Gastroesophageal sphincter (tissue), 3 donors: Measurements from ENCODE around the gene NAA10.

Experiments used
- EP300 ChIP-seq: sonication (generic); formaldehyde crosslinking; IDR thresholded peaks from one replicate; pipeline ENCODE4 v1.6.1; 2017; ENCODE audit warnings: antibody characterized with exemption, mild to moderate bottlenecking
- POLR2A ChIP-seq, 2 donors: fragments of 450-650 bp; IDR thresholded peaks; one replicate each; pipeline ENCODE4 v1.6.1; 2017; ENCODE audit warnings: antibody characterized with exemption in 2 of 2, mild to moderate bottlenecking in 2 of 2, moderate library complexity in 1 of 2
- POLR2AphosphoS5 ChIP-seq: sonication (generic); formaldehyde crosslinking; IDR thresholded peaks from one replicate; pipeline ENCODE4 v1.6.1; 2017; ENCODE audit warnings: antibody characterized with exemption
- TF ChIP-seq, protein P1 (sequence below), 4 experiments: fragments of 200-600 bp in 2 of 4; fragments of 450-650 bp in 2 of 4; sonication (generic) in 1 of 4; IDR thresholded peaks; one replicate each; pipeline ENCODE4 v1.5.1; 2017 to 2019; ENCODE audit warnings: antibody characterized with exemption in 4 of 4, mild to moderate bottlenecking in 2 of 4, moderate library complexity in 2 of 4

DNA sequence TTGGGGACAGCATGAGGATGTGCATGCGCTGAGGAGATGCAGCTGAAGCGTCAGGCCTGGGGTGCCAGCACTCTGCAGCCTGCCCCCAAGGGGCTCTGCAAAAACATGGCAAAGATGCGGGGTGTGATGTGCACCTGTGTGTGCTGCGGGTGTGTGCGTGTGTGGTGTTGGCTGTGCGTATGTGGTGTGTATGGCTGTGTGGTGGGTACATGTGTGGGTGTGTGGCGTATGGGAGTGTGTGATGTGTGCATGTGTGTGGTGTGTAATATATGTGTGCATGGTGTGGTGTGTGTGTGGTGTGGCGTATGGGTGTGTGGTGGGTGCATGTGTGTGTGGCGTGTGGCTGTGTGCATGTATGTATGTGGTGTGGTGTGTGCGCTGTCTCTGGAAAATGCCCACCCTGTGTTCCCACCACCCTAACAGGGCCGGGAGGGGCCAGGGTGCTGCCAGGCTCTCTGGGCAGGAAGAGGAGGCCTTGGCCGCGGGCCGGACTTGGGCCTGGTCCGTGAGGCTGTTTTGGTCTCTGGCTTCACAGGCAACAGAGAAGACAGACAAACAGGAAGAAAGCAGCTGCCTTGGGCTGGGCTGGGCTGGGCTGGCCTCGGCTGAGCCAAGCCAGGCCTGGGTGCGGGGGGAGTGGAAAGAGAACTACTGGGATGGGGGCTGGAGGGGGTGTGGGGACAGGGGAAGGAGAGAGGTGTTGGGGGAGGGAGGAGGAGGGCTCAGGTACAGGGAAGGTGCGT lies 31.4 kb downstream of the NAA10 start:
- no peak for TF ChIP-seq POLR2A (IDR thresholded peaks at IDR 0.05)
- no peak for TF ChIP-seq EP300
- TF ChIP-seq, protein P1, sequence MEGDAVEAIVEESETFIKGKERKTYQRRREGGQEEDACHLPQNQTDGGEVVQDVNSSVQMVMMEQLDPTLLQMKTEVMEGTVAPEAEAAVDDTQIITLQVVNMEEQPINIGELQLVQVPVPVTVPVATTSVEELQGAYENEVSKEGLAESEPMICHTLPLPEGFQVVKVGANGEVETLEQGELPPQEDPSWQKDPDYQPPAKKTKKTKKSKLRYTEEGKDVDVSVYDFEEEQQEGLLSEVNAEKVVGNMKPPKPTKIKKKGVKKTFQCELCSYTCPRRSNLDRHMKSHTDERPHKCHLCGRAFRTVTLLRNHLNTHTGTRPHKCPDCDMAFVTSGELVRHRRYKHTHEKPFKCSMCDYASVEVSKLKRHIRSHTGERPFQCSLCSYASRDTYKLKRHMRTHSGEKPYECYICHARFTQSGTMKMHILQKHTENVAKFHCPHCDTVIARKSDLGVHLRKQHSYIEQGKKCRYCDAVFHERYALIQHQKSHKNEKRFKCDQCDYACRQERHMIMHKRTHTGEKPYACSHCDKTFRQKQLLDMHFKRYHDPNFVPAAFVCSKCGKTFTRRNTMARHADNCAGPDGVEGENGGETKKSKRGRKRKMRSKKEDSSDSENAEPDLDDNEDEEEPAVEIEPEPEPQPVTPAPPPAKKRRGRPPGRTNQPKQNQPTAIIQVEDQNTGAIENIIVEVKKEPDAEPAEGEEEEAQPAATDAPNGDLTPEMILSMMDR (IDR thresholded peaks at IDR 0.05), result no peak
- no peak for TF ChIP-seq POLR2AphosphoS5
